Muscle layer of duodenum (tissue), 2 donors: ENCODE results near the gene POMGNT1.

Experiments used
- H3K27ac ChIP-seq: one replicate; pipeline ENCODE4 v1.7.0; 2013; ENCODE audit warnings: mild to moderate bottlenecking, low read length
- H3K27me3 ChIP-seq: one replicate; pipeline ENCODE4 v1.7.0; 2013; ENCODE audit warnings: low read depth, mild to moderate bottlenecking, control low read depth, low read length
- H3K36me3 ChIP-seq, 2 donors: one replicate each; pipeline ENCODE4 v1.7.0; 2013; ENCODE audit warnings: low read length in 2 of 2, control low read depth in 1 of 2, mild to moderate bottlenecking in 1 of 2; ENCODE audit not compliant: insufficient read depth in 2 of 2, control insufficient read depth in 1 of 2
- H3K4me1 ChIP-seq, 2 donors: one replicate each; pipeline ENCODE4 v1.7.0; 2013; ENCODE audit warnings: low read length in 2 of 2, mild to moderate bottlenecking in 2 of 2, control low read depth in 1 of 2, moderate library complexity in 1 of 2; ENCODE audit not compliant: insufficient read depth in 2 of 2, control insufficient read depth in 1 of 2
- H3K4me3 ChIP-seq, 2 donors: one replicate each; pipeline ENCODE4 v1.7.0; 2013; ENCODE audit warnings: low read length in 2 of 2, low read depth in 1 of 2, mild to moderate bottlenecking in 1 of 2
- H3K9me3 ChIP-seq, 2 donors: one replicate each; pipeline ENCODE4 v1.7.0; 2013; ENCODE audit warnings: low read length in 2 of 2, control low read depth in 1 of 2, mild to moderate bottlenecking in 1 of 2; ENCODE audit not compliant: control insufficient read depth in 1 of 2
- donor health status: healthy.

The POMGNT1 gene

DNA sequence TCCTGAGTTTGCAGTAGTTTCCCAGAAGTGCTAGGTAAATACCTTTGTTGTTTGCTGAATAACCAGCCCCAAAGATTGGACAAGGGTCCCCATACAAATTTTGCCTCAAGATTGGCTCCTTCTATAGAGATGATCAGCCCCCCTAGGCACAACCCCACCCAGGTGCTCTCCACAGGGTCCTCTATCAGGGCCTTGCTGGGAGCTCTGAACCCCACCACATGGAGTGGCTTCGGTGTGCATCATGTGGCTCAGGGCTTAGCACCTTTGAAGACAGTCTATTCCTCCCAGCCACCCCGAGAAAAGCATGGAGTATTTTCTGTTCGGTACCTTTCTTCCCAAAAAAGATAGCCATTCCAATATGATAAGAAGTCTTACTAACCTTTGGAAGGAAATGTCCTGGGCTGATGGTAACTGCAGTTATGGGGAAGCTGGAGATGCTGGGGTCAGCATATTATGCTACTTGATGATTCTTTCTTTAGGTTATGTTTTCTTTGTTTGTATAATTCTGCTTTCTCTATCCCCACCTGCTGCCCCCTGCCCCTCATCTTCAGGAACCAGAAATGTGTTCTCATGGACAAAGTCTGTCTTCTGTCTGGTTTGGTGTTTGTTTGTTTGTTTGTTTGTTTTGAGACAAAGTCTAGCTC is 28.3 kb downstream of the POMGNT1 start:
- Histone ChIP-seq H3K27ac (no peak overlapping the region), H3K4me3 (no peak overlapping the region), H3K9me3 (no peaks in the 10 kb centered on the region), H3K4me1 (peaks cover 13 to 31% of the 10 kb centered on the region in 2 donors), H3K27me3 (no peaks in the 10 kb centered on the region), H3K36me3 (no peaks in the 10 kb centered on the region)

- Histone ChIP-seq H3K4me1 (peaks cover 4 to 17% of the 10 kb centered on the region in 2 donors), H3K27me3 (no peaks in the 10 kb centered on the region), H3K27ac (no peak overlapping the region), H3K4me3 (no peak overlapping the region), H3K9me3 (no peaks in the 10 kb centered on the region), H3K36me3 (no peaks in the 10 kb centered on the region)
Measured at GRCh38 chr1:46168477-46168876, 29.8 kb downstream of the POMGNT1 start.

DNA sequence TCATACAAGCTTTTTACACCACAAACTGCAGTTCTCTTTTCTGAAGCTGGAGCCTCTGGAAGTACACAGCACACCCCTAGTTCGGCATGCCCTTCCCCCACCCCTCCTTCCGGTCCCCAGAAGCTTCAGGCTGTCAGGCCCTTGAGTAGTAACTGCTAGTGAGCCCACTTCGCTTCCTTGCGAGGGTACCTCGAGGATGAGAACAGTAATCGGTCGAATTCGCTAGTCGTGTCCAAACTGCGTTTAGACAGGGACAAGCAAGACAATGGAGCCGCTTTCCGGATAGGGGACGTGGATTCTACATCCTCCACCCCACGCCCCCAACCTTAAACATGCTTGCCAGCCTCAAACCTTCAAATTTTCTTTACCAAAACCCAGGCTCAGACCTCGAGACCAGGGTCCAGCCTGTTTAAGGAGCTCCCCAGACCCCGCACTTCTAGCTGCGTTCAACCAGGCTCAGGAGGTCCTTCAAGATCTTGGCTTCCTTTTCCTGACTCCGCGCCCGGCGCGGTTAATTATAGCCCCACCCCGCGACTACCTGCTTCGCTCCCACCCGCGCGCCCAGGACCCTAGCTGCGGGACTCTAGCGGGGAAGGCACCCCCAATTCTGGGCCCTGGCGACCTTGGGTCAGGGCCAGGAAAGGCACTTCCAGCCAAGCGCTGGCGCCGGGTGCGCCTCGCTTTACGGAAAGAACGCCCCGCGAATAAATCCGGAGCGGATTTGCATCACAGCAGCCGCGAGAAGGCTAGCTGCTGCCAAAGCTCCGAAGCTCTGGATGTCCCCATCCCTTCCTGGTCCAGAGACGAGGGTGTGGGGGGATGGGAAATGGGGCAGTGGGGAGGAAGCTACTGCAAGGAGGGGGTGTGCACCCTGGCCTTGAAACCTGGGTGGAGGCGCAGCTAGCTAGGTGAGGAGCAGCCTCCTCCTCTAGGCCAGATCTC is 31.4 kb downstream of the POMGNT1 start:
- H3K4me1 ChIP-seq: peaks cover 0 to 9% of the 10 kb centered on the region in 2 donors
- H3K27me3 ChIP-seq: no peaks in the 10 kb centered on the region
- H3K36me3 ChIP-seq: no peaks in the 10 kb centered on the region
- H3K27ac ChIP-seq: peak overlapping the region; percentile 10
- H3K4me3 ChIP-seq: peak overlapping the region; percentile 52 to 65
- no peaks in the 10 kb centered on the region for H3K9me3 ChIP-seq

GRCh38 chr1:46160212-46160611 is 38.0 kb downstream of the POMGNT1 start:
- Histone ChIP-seq H3K4me1 (no peaks in the 10 kb centered on the region), H3K27ac (no peak overlapping the region), H3K27me3 (no peaks in the 10 kb centered on the region), H3K36me3 (no peaks in the 10 kb centered on the region), H3K9me3 (no peaks in the 10 kb centered on the region), H3K4me3 (no peak overlapping the region)

- Histone ChIP-seq H3K9me3 (no peaks in the 10 kb centered on the region), H3K4me3 (no peak overlapping the region), H3K27me3 (no peaks in the 10 kb centered on the region), H3K4me1 (no peaks in the 10 kb centered on the region), H3K27ac (no peak overlapping the region), H3K36me3 (no peaks in the 10 kb centered on the region)
Measured at GRCh38 chr1:46159516-46159915, 38.7 kb downstream of the POMGNT1 start.

DNA sequence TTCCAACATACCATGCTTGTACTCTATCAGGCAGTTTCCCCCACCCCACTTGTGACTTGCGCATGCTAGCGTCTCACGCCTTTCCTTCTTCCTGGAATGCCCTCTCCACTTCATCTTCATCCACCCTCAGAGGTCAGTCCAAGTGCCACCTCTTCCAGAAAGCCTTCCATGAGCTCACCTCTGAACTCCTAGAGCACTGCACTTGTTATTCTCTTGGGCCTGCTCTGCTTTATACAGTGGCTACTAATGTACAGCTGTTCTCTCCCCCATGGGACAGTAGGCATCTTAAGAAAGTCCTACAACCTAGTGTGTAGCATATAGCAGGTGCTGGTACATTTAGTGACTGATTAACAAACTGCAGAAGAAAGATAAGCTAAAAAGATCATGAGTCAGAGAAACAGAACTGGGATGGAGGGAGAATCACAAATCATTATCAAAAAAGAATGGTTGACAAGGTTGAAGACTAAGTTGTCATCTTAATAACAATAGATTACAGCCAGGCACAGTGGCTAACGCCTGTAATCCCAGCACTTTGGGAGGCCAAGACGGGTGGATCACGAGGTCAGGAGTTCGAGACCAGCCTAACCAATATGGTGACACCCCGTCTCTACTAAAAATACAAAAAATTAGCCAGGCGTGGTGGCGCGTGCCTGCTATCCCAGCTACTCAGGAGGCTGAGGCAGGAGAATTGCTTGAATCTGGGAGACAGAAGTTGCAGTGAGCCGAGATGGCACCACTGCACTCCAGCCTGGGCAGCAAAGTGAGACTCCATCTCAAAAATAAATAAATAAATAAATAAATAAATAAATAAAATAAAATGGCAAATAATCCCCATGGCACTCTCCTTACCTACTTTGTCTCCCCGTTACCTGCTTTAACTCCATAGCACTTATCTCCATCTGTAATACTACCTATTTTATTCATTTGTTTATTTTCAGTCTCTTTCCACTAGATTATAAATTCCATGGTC is 39.6 kb downstream of the POMGNT1 start:
- Histone ChIP-seq H3K27me3 (no peaks in the 10 kb centered on the region), H3K4me1 (no peaks in the 10 kb centered on the region), H3K9me3 (no peaks in the 10 kb centered on the region), H3K4me3 (no peak overlapping the region), H3K27ac (no peak overlapping the region), H3K36me3 (no peaks in the 10 kb centered on the region)

- H3K4me3 ChIP-seq: no peak overlapping the region
- no peaks in the 10 kb centered on the region for H3K9me3 ChIP-seq
- H3K4me1 ChIP-seq: no peaks in the 10 kb centered on the region
- H3K27ac ChIP-seq: no peak overlapping the region
- no peaks in the 10 kb centered on the region for H3K27me3 ChIP-seq
- H3K36me3 ChIP-seq: no peaks in the 10 kb centered on the region
Measured at GRCh38 chr1:46157916-46158311, 40.3 kb downstream of the POMGNT1 start.

- Histone ChIP-seq H3K4me3 (no peak overlapping the region), H3K27me3 (no peaks in the 10 kb centered on the region), H3K27ac (no peak overlapping the region), H3K36me3 (no peaks in the 10 kb centered on the region), H3K4me1 (no peaks in the 10 kb centered on the region), H3K9me3 (no peaks in the 10 kb centered on the region)
Measured at GRCh38 chr1:46153732-46154131, 44.5 kb downstream of the POMGNT1 start.

- Histone ChIP-seq H3K9me3 (no peaks in the 10 kb centered on the region), H3K27me3 (no peaks in the 10 kb centered on the region), H3K27ac (no peak overlapping the region), H3K4me3 (no peak overlapping the region), H3K4me1 (no peaks in the 10 kb centered on the region), H3K36me3 (no peaks in the 10 kb centered on the region)
Measured at GRCh38 chr1:46153228-46153627, 45.0 kb downstream of the POMGNT1 start.

- H3K27ac ChIP-seq: no peak overlapping the region
- no peaks in the 10 kb centered on the region for H3K9me3 ChIP-seq
- no peaks in the 10 kb centered on the region for H3K27me3 ChIP-seq
- H3K36me3 ChIP-seq: no peaks in the 10 kb centered on the region
- H3K4me1 ChIP-seq: no peaks in the 10 kb centered on the region
- no peak overlapping the region for H3K4me3 ChIP-seq
Measured at GRCh38 chr1:46152016-46152415, 46.2 kb downstream of the POMGNT1 start.

GRCh38 chr1:46150085-46150484 is 48.1 kb downstream of the POMGNT1 start:
- H3K27ac ChIP-seq: no peak overlapping the region
- H3K4me1 ChIP-seq: no peaks in the 10 kb centered on the region
- no peaks in the 10 kb centered on the region for H3K27me3 ChIP-seq
- no peaks in the 10 kb centered on the region for H3K9me3 ChIP-seq
- no peaks in the 10 kb centered on the region for H3K36me3 ChIP-seq
- no peak overlapping the region for H3K4me3 ChIP-seq
